ENCODE results near the gene MOSMO.
"Not testable (repeated sequence)": the region's sequence is repeated elsewhere in the genome, so short reads cannot be mapped to it uniquely, and the experiment has no call there.

MOSMO gene

GRCh38 chr16:22099256-22099975, 91.5 kb downstream of the MOSMO start:
- ChIA-PET CTCF (interaction anchor here (0.7 to 6.3 kb wide), 26 partner anchors 9 to 148 kb away, joined by 3 to 47 read pairs (median 6); partner anchors contain the start of genes MOSMO and PDZD9), POLR2A (no interaction called here)
- no peak for TF ChIP-seq CTCF (IDR thresholded peaks at IDR 0.05; ENCODE audit: control extremely low read depth, extremely low read depth, low read depth, missing control alignments)
- no peak for DNase-seq (ENCODE audit: extremely low spot score)

- CTCF ChIA-PET = interaction anchor here (6.3 kb wide), 1 partner anchor 26 kb away, joined by 47 read pairs; no protein-coding TSS in a partner anchor
- DNase-seq (ENCODE audit: extremely low spot score) = no peak
- POLR2A ChIA-PET = no interaction called here
- no peak for TF ChIP-seq CTCF (IDR thresholded peaks at IDR 0.05; ENCODE audit: control extremely low read depth, extremely low read depth, low read depth, missing control alignments)
These were observed 95.5 kb downstream of the MOSMO start for GRCh38 chr16:22103441-22103840.

- TF ChIP-seq CTCF (IDR thresholded peaks at IDR 0.05; ENCODE audit: control extremely low read depth, extremely low read depth, low read depth, missing control alignments) = no peak
- ChIA-PET CTCF (interaction anchor here (0.8 to 3.3 kb wide), 3 partner anchors 10 to 32 kb away, joined by 3 to 15 read pairs (median 14); no protein-coding TSS in a partner anchor), POLR2A (interaction anchor here (0.6 kb wide), 1 partner anchor 31 kb away, joined by 5 read pairs; no protein-coding TSS in a partner anchor)
- DNase-seq (ENCODE audit: extremely low spot score) = no peak
These were observed 101.5 kb downstream of the MOSMO start for GRCh38 chr16:22109258-22109898.

GRCh38 chr16:22111629-22112028, 103.7 kb downstream of the MOSMO start:
- DNase-seq (ENCODE audit: extremely low spot score); POLR2A ChIA-PET: not testable (repeated sequence)
- CTCF ChIA-PET = interaction anchor here (1.1 to 3.3 kb wide), 3 partner anchors 12 to 40 kb away, joined by 3 to 15 read pairs (median 5); no protein-coding TSS in a partner anchor

GRCh38 chr16:22116095-22116700, 108.3 kb downstream of the MOSMO start:
- DNase-seq (ENCODE audit: extremely low spot score) = no peak
- no peak for TF ChIP-seq CTCF (IDR thresholded peaks at IDR 0.05; ENCODE audit: control extremely low read depth, extremely low read depth, low read depth, missing control alignments)
- ChIA-PET POLR2A (no interaction called here), CTCF (interaction anchor here (1.3 kb wide), 1 partner anchor 17 kb away, joined by 6 read pairs; no protein-coding TSS in a partner anchor)

GRCh38 chr16:22117609-22118008, 109.7 kb downstream of the MOSMO start:
- no peak for DNase-seq (ENCODE audit: extremely low spot score)
- POLR2A ChIA-PET = no interaction called here
- CTCF ChIA-PET = interaction anchor here (1.0 kb wide), 1 partner anchor 19 kb away, joined by 3 read pairs; no protein-coding TSS in a partner anchor
- no peak for TF ChIP-seq CTCF (IDR thresholded peaks at IDR 0.05; ENCODE audit: control extremely low read depth, extremely low read depth, low read depth, missing control alignments)
